ENCODE data around the gene FRMPD4. TPM values are rescaled to one million over a fixed set of nuclear protein-coding genes. Genes with fewer than 3 reads are reported as not detected.

The FRMPD4 gene
- total RNA-seq, 1 experiment from 2014 or later, result not detected

- intact Hi-C loops (cut with micrococcal nuclease; ENCODE audit: unreplicated experiment), result no loop called here
- no peak overlapping the region for H3K27ac ChIP-seq
- TF ChIP-seq CTCF (conservative IDR thresholded peaks at IDR 0.05) (no peak), EZH2 (IDR thresholded peaks at IDR 0.05; ENCODE audit: low read depth) (no peak)
- no TSS peak for BruUV-seq (replicated peaks)
- H3K79me2 ChIP-seq (ENCODE audit: low read depth), result no peaks in the 10 kb centered on the region
- no peak overlapping the region for H3K4me2 ChIP-seq
- ChIA-PET CTCF (no interaction called here), POLR2A (ENCODE audit: unreplicated experiment) (no interaction called here)
- H3K27me3 ChIP-seq (ENCODE audit: insufficient read depth, low read depth), result no peaks in the 10 kb centered on the region
- no peak overlapping the region for H3K4me3 ChIP-seq
- no peaks in the 10 kb centered on the region for H3K9me2 ChIP-seq (ENCODE audit: insufficient read depth)
- H3K9me3 ChIP-seq (ENCODE audit: insufficient read depth, low read depth), result no peaks in the 10 kb centered on the region
- no peak for DNase-seq
- no peaks in the 10 kb centered on the region for H3K4me1 ChIP-seq (replicated peaks; ENCODE audit: insufficient read depth)
- H2AFZ ChIP-seq, result no peak overlapping the region
- H3F3A ChIP-seq (ENCODE audit: insufficient read depth, low read depth), result no peaks in the 10 kb centered on the region
- no peaks in the 10 kb centered on the region for H3K36me3 ChIP-seq (ENCODE audit: low read depth)
- no peaks in the 10 kb centered on the region for H4K20me1 ChIP-seq (ENCODE audit: insufficient read depth)
These were observed 111.7 kb downstream of the FRMPD4 start for GRCh38 chrX:12249997-12250396.

DNA sequence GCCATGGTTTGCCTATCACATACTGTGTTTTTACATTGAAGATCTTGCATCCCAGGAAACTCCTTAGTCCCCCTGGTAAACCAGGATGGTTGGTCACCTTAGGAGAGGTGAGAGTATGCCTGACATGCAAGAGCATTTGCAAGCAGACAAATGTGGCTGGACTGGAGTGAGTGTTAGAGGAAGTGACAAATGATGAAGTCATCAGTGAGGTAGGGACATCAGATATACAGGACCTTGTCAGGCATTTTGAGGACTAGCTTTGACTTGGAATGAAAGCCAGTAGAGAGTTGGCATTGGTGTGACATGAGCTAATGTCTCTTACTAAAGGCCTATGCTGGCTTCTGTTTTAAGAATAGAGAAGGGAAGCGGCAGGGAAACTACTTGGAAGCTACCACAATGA is 124.9 kb downstream of the FRMPD4 start:
- POLR2A ChIA-PET (ENCODE audit: unreplicated experiment), result no interaction called here
- CTCF ChIA-PET, result no interaction called here

GRCh38 chrX:12269484-12269883 is 131.2 kb downstream of the FRMPD4 start:
- Histone ChIP-seq H3K4me1 (replicated peaks; ENCODE audit: insufficient read depth) (no peaks in the 10 kb centered on the region), H2AFZ (no peak overlapping the region), H4K20me1 (ENCODE audit: insufficient read depth) (no peaks in the 10 kb centered on the region), H3F3A (ENCODE audit: insufficient read depth, low read depth) (no peaks in the 10 kb centered on the region), H3K4me3 (no peak overlapping the region), H3K9me2 (ENCODE audit: insufficient read depth) (no peaks in the 10 kb centered on the region), H3K4me2 (no peak overlapping the region), H3K79me2 (ENCODE audit: low read depth) (no peaks in the 10 kb centered on the region), H3K9me3 (ENCODE audit: insufficient read depth, low read depth) (no peaks in the 10 kb centered on the region), H3K36me3 (ENCODE audit: low read depth) (no peaks in the 10 kb centered on the region), H3K27me3 (ENCODE audit: insufficient read depth, low read depth) (no peaks in the 10 kb centered on the region), H3K27ac (no peak overlapping the region)
- POLR2A ChIA-PET (ENCODE audit: unreplicated experiment), result no interaction called here
- no TSS peak for BruUV-seq (replicated peaks)
- DNase-seq, result no peak
- TF ChIP-seq CTCF (conservative IDR thresholded peaks at IDR 0.05) (no peak), EZH2 (IDR thresholded peaks at IDR 0.05; ENCODE audit: low read depth) (no peak)
- intact Hi-C loops (cut with micrococcal nuclease; ENCODE audit: unreplicated experiment), result no loop called here
- CTCF ChIA-PET, result no interaction called here

More for the DNA sequence above, 124.9 kb downstream of the FRMPD4 start:
- Histone ChIP-seq H4K20me1 (ENCODE audit: insufficient read depth) (no peaks in the 10 kb centered on the region), H2AFZ (no peak overlapping the region), H3K4me1 (replicated peaks; ENCODE audit: insufficient read depth) (no peaks in the 10 kb centered on the region), H3K79me2 (ENCODE audit: low read depth) (no peaks in the 10 kb centered on the region), H3K4me2 (no peak overlapping the region), H3K9me2 (ENCODE audit: insufficient read depth) (no peaks in the 10 kb centered on the region), H3K4me3 (no peak overlapping the region), H3K9me3 (ENCODE audit: insufficient read depth, low read depth) (no peaks in the 10 kb centered on the region), H3K27me3 (ENCODE audit: insufficient read depth, low read depth) (no peaks in the 10 kb centered on the region), H3K36me3 (ENCODE audit: low read depth) (no peaks in the 10 kb centered on the region), H3F3A (ENCODE audit: insufficient read depth, low read depth) (no peaks in the 10 kb centered on the region), H3K27ac (no peak overlapping the region)
- intact Hi-C loops (cut with micrococcal nuclease; ENCODE audit: unreplicated experiment), result no loop called here
- DNase-seq, result no peak
- no TSS peak for BruUV-seq (replicated peaks)
- TF ChIP-seq EZH2 (IDR thresholded peaks at IDR 0.05; ENCODE audit: low read depth) (no peak), CTCF (conservative IDR thresholded peaks at IDR 0.05) (no peak)

All from PC-9 (cell line).